OCI-LY7 (cell line): ENCODE measurements around the gene RBM47. TPM values are rescaled to one million over a fixed set of nuclear protein-coding genes. Genes with fewer than 3 reads are reported as not detected.
A peak's percentile ranks its signal among the peaks of the same experiment; 100 is the strongest.

Experiments
- BruUV-seq: library from RNA; stranded (reverse); fragments of 400-500 nt; replicated peaks from 2 replicates; lab custom pipeline; 2021; lab: Mats Ljungman, UMichigan
- CTCF ChIA-PET: fragments of 300-600 bp; sonication (Branson Sonifier 250); formaldehyde crosslinking; loops from one replicate; lab custom pipeline; 2022; ENCODE audit warnings: antibody characterized with exemption; ENCODE audit not compliant: unreplicated experiment; lab: Charles Lee
- POLR2A ChIA-PET: fragments of 300-600 bp; sonication (Branson Sonifier 250); formaldehyde crosslinking; loops from one replicate; lab custom pipeline; 2022; ENCODE audit warnings: antibody characterized with exemption; lab: Charles Lee
- DNase-seq: peaks from one replicate; pipeline ENCODE4 v3.0.0-alpha.2; 2015; ENCODE audit warnings: low spot score
- H2AFZ ChIP-seq: fragments of 200-600 bp; sonication (generic), shearing (Covaris generic); 2 replicates; pipeline ENCODE4 v1.6.1; 2014; ENCODE audit warnings: mild to moderate bottlenecking, antibody characterized with exemption, low read length, moderate library complexity
- H3K27ac ChIP-seq: fragments of 200-600 bp; sonication (generic); 2 replicates; pipeline ENCODE4 v1.5.1; 2014; ENCODE audit warnings: mixed run types, low read depth, mild to moderate bottlenecking, moderate library complexity, low read length, inconsistent platforms; ENCODE audit not compliant: poor library complexity, severe bottlenecking
- H3K36me3 ChIP-seq: fragments of 200-600 bp; sonication (generic); 2 replicates; pipeline ENCODE4 v1.6.1; 2014; ENCODE audit warnings: mild to moderate bottlenecking, antibody characterized with exemption, low read length, moderate library complexity, mixed read lengths; ENCODE audit not compliant: insufficient read depth
- H3K4me1 ChIP-seq: fragments of 200-600 bp; sonication (generic); 2 replicates; pipeline ENCODE4 v1.5.1; 2014; ENCODE audit warnings: mild to moderate bottlenecking, low read length; ENCODE audit not compliant: insufficient read depth, poor library complexity, severe bottlenecking
- H3K4me2 ChIP-seq: fragments of 200-600 bp; sonication (generic); 2 replicates; pipeline ENCODE4 v1.6.1; 2014; ENCODE audit warnings: mild to moderate bottlenecking, low read length
- H3K4me3 ChIP-seq: fragments of 200-600 bp; sonication (generic); 2 replicates; pipeline ENCODE4 v1.5.1; 2014; ENCODE audit warnings: mild to moderate bottlenecking, low read depth, low read length; ENCODE audit not compliant: poor library complexity, severe bottlenecking
- H3K79me2 ChIP-seq: fragments of 200-600 bp; sonication (generic); 2 replicates; pipeline ENCODE4 v1.6.1; 2016; ENCODE audit warnings: low read depth, mild to moderate bottlenecking, low read length, moderate library complexity, mixed read lengths; ENCODE audit not compliant: insufficient read depth
- H3K9me2 ChIP-seq: fragments of 200-600 bp; sonication (generic); 2 replicates; pipeline ENCODE4 v1.6.1; 2016; ENCODE audit warnings: mild to moderate bottlenecking, low read length, mixed read lengths; ENCODE audit not compliant: insufficient read depth
- H3K9me3 ChIP-seq: fragments of 200-600 bp; sonication (generic); 2 replicates; pipeline ENCODE4 v1.6.1; 2014; ENCODE audit warnings: mild to moderate bottlenecking, mixed run types, low read length, mixed read lengths
- H4K20me1 ChIP-seq: fragments of 200-600 bp; sonication (generic); 2 replicates; pipeline ENCODE4 v1.6.1; 2014; ENCODE audit warnings: mild to moderate bottlenecking, antibody characterized with exemption, low read length, moderate library complexity, mixed read lengths; ENCODE audit not compliant: insufficient read depth
- EZH2phosphoT487 ChIP-seq: fragments of 200-600 bp; sonication (generic); IDR thresholded peaks from 2 replicates; pipeline ENCODE4 v1.6.1; 2018; ENCODE audit warnings: low read depth, borderline replicate concordance, mild to moderate bottlenecking, mixed run types, antibody characterized with exemption, low read length, moderate library complexity, mixed read lengths
- intact Hi-C: fragments of 100-400 bp; cut with micrococcal nuclease; formaldehyde crosslinking; loops from one replicate; pipeline ENCODE4 v1.10.0; 2022; ENCODE audit not compliant: unreplicated experiment
- total RNA-seq, 2 experiments: library from RNA; depleted of rRNA in 1 of 2; stranded (reverse); fragments of >200 nt in 1 of 2; shearing (Covaris generic) in 1 of 2; gene quantifications; 2 replicates each; pipeline ENCODE4 v1.2.3, GENCODE V29; 2014 to 2022
- TF ChIP-seq, protein P1 (sequence below): fragments of 200-600 bp; sonication (generic); conservative IDR thresholded peaks from 2 replicates; pipeline ENCODE4 v1.5.1; 2014; ENCODE audit warnings: mild to moderate bottlenecking, antibody characterized with exemption, low read length, moderate library complexity, mixed read lengths

Gene RBM47
- total RNA-seq, 2 experiments from 2014 or later, result 5.3 to 14.2 TPM

DNA sequence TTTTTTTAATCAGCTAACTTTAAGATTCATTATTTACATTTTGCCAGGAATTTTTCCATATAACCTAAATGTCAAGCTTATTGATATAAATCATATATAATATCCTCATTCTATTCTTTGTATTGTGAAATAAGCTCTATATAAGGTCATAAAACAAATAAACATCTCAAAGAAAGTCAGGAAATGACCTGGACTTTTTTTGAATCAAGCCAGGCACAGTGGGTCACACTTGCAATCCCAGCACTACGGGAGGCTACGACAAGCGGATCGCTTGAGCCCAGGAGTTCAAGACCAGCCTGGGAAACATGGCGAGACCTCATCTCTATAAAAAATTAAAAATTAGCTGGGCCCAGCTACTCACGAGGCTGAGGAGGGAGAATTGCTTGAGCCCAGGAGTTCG is 88.9 kb downstream of the RBM47 start:
- Histone ChIP-seq H3K79me2 (no peaks in the 10 kb centered on the region), H3K4me2 (no peak overlapping the region), H3K9me2 (no peaks in the 10 kb centered on the region), H3K9me3 (no peaks in the 10 kb centered on the region), H4K20me1 (no peaks in the 10 kb centered on the region), H3K4me1 (peaks cover 25% of the 10 kb centered on the region), H3K36me3 (no peaks in the 10 kb centered on the region), H3K4me3 (no peak overlapping the region), H2AFZ (no peak overlapping the region), H3K27ac (no peak overlapping the region)
- intact Hi-C loops, result no loop called here
- TF ChIP-seq EZH2phosphoT487, result no peak
- TF ChIP-seq, protein P1, sequence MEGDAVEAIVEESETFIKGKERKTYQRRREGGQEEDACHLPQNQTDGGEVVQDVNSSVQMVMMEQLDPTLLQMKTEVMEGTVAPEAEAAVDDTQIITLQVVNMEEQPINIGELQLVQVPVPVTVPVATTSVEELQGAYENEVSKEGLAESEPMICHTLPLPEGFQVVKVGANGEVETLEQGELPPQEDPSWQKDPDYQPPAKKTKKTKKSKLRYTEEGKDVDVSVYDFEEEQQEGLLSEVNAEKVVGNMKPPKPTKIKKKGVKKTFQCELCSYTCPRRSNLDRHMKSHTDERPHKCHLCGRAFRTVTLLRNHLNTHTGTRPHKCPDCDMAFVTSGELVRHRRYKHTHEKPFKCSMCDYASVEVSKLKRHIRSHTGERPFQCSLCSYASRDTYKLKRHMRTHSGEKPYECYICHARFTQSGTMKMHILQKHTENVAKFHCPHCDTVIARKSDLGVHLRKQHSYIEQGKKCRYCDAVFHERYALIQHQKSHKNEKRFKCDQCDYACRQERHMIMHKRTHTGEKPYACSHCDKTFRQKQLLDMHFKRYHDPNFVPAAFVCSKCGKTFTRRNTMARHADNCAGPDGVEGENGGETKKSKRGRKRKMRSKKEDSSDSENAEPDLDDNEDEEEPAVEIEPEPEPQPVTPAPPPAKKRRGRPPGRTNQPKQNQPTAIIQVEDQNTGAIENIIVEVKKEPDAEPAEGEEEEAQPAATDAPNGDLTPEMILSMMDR, result no peak
- ChIA-PET POLR2A (interaction anchor here (0.6 to 3.5 kb wide), 6 partner anchors 9 to 809 kb away, joined by 3 to 24 read pairs (median 4); no protein-coding TSS in a partner anchor), CTCF (no interaction called here)
- no TSS peak for BruUV-seq
- no peak for DNase-seq

DNA sequence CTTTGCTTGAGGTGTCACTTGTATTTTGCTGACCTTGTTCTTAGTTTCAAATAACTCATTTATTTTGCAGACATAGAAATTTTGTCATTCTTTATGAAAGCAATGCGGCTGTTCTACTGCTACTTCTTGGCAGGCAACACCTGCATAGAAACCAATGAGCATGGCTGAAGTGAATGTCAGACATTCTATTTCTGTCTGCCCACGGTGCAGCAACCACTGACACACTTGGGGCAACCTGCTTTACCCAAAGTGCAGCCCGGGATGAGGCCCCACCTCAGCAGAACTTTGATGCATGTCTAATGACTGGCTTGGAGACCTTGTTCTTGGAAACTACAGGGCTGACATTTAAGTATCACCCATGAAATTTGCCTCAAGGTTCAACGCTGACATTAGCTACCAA is 93.6 kb downstream of the RBM47 start:
- H3K4me3 ChIP-seq, result peak overlapping the region; percentile 51
- H3K9me2 ChIP-seq, result no peaks in the 10 kb centered on the region
- intact Hi-C loops, result no loop called here
- POLR2A ChIA-PET, result interaction anchor here (0.6 to 1.0 kb wide), 2 partner anchors 21 to 50 kb away, joined by 4 to 5 read pairs; no protein-coding TSS in a partner anchor
- peak overlapping the region; percentile 90 for H3K27ac ChIP-seq
- no peaks in the 10 kb centered on the region for H4K20me1 ChIP-seq
- H3K4me2 ChIP-seq, result peak overlapping the region; percentile 72
- peaks cover 49% of the 10 kb centered on the region for H3K4me1 ChIP-seq
- peak; percentile 88 for DNase-seq
- CTCF ChIA-PET, result no interaction called here
- no TSS peak for BruUV-seq
- H3K9me3 ChIP-seq, result no peaks in the 10 kb centered on the region
- H3K79me2 ChIP-seq, result no peaks in the 10 kb centered on the region
- H3K36me3 ChIP-seq, result no peaks in the 10 kb centered on the region
- peak overlapping the region; percentile 98 for H2AFZ ChIP-seq
- TF ChIP-seq, protein P1, result no peak
- TF ChIP-seq EZH2phosphoT487, result no peak

DNA sequence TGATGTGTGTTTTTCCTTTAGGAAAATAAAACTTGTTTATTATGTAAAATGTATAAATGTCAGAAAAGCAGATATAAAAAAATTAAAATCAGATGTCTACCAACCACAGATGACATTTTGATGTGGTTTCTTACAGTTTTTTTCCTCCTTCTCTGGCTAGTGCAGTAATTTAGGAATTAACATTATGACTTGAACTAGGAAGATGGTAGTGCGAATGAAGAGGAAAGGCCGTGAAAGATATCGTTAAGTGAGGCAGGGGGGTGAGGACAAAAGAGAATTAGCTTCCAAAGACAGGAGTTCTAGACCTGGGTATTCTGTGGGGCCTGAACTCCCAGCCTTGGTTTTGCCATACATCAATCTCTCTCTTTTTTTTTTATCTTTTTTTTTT is 98.0 kb downstream of the RBM47 start:
- intact Hi-C loops, result no loop called here
- TF ChIP-seq, protein P1, result no peak
- no peak for TF ChIP-seq EZH2phosphoT487
- Histone ChIP-seq H3K4me1 (peaks cover 36% of the 10 kb centered on the region), H3K4me3 (no peak overlapping the region), H3K79me2 (no peaks in the 10 kb centered on the region), H2AFZ (no peak overlapping the region), H3K27ac (no peak overlapping the region), H3K36me3 (no peaks in the 10 kb centered on the region), H3K4me2 (no peak overlapping the region), H3K9me2 (no peaks in the 10 kb centered on the region), H4K20me1 (no peaks in the 10 kb centered on the region), H3K9me3 (no peaks in the 10 kb centered on the region)
- POLR2A ChIA-PET, result interaction anchor here (0.6 to 1.6 kb wide), 3 partner anchors 9 to 37 kb away, joined by 3 to 4 read pairs (median 4); no protein-coding TSS in a partner anchor
- CTCF ChIA-PET, result no interaction called here
- BruUV-seq, result no TSS peak
- no peak for DNase-seq
